Iris pigment epithelial cell (primary cell): ENCODE results near the gene SEZ6.

Source experiments
- DNase-seq: peaks from one replicate; pipeline ENCODE4 v3.0.0-alpha.2; 2011; ENCODE audit warnings: low read depth

SEZ6 gene

DNA sequence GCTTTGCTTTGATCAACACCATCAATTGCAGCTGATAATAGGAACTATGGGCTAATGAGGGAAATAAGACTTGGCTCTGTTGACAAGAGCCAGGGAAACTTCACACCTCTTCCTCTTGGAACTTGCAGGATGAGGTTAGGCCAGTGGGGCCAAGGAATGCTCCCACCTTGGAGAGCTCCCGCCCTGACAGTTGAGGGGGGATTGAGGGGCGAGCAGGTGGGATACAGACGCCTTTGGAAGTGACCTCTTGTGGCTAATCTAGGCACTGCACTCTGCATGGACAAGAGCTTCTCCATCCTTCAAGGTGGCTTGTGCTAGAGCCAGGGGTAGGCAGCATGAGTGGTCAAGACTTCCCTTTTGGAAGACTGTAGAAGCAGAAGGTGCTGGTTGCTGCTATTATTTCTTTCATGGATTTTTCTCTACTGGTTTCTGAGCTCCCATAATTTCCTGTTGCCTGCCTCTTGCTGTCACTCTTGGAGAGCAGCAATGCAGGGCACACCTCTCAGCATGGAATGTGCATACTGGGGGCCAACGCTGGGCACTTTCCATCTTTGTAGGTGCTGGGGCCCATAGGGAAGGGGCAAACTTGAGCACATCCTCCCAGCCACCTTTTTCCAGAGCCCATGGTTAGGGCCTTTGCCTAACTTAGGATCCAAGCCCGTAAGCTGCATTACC is 52.3 kb downstream of the SEZ6 start:
- peak; percentile 54 for DNase-seq

DNA sequence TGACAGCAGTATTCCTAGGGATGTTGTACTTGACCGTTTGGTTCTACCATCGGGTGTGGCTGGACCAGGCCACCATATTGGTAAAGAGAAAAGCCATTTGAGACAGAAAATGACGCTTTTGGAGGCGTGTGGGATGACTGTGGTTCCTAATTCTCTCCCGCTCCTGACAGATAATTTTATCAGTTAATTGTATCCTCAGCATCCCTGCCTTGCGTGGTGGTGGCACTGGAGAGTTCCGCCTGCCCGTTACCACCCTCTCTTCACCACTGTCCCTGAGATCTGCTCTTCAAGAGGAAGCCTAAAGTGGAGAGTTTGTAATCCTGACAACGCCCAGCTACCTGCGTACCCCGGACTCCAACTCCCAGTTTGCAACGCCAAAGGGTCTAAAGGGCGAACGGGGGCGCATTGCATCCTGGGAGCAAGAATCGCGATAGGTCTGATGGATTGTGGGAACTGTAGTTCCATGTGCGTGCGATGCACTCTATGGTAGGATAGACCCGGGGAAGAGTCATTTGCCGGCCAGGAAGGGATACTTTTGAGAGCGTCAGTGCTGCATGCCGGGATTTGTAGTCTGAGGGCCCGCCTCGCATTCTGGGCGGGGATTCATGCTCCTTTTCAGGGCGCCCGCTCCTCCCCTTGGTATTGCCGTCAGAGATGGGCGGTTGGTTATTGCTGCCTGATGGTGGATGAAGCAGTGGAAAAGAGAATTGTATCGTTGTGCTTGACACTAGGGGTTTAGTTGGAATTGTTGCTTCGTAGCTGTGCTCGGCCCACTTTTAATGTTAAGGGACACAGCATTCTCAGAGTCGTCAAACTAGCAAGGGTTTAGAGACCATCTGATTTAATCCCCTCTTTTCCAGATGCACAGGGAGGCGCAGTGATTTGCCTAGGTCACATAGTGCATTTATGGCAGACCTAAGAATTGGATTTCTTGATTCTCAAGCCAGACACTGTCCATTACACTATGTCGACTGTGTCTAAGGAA is 53.5 kb downstream of the SEZ6 start:
- peak; percentile 100 for DNase-seq

DNA sequence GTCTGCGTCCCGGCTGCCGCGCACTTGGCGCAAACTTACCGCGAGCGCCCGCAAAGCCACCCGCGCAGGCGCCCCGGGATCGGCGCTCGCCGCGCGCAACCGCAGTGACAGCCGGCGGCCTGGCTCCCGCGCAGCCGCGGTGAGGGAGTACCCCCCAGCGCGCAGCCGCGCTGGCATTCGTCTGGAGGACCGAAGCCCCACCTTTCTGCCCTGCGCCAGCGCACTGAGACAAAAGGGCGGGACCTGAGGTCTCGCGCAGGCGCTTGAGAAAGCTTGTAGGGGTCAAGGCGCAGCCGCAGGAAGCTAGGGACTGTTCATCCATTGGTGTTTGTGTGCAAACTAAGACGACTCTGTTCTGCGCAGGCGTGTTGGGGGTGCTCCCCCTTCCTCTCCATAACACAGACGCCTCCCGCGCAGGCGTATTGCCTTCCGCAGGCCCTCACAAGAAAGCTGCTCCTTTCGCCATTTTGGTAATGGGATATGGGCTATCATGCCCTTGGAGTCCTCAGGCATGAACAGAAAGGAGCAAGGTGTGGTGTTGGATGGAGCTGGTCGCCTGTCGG is 54.3 kb downstream of the SEZ6 start, which contains the start of gene PHF12:
Gene PHF12 (minus strand): TSS at position 91 of the 563 bp plus-strand sequence. CDS start 558 bp downstream, outside the sequence.
- peak; percentile 100 for DNase-seq

DNA sequence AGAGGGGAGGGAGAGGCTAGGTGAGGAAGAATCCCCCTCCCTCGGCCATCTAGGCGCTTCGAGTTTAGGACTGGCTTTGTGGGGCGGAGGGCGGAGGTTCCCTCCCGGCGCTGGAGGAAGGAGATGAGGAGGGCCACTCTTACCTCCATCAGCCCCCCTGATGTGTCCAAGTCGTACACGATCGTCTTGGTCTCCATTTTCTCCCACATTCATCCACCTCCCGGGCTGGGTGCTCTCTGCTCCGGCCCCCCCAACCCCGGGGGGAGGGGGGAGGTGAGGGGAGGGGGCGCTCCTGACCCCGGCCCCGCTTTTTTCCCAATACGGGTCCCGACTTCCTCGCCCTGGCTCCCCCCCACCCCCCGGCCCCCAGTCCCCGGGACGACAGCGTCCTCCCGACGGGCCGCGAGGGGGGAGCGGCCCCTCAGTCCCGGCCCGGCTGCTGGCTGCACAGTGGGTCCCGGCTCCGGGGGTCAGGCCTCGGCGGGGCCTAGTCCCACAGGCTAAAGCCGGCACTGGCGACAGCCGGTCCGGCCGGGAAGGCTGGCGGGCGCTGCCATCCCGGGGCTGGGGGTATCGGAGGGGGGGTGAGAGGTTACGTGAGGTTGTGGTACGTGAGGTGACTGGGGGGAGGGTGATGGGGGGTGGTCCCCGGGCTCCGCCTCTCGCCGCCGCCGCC is 54.9 kb downstream of the SEZ6 start:
- DNase-seq, result no peak

DNA sequence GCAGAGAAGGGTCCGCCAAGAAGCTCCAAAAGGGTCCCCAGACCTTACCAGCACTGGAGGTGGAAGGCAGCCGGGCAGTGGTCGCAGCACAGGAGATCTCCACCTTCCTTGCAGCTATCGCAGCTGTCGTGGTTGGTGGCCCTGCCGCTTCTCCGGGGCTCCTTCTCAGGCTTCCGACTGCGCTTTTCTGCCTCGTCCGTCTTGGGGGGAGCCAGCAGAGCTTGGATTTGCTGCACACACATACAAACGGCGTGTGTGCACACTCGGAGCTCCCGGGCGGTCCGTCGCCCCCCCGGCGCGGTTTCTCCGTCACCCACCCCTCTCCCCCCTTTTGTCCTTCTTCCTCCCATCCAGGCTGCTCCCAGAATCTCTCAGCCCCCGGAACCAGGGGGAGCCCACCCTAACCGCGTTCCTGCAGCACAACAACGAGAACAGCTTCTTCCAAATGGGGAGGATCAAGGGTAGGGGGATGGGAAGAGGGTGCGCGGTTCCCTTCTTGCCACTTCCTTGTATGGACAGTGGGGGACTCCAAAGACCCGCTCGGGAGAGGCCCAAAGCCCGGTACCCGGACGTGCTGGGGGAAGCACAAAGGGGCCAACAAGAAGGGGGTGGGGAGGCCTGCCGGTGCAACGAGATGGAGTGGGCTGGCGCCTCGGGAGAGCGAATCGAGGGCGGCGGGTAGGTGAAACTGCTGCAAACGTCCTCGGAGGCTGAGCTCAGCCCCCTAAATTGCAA is 55.6 kb downstream of the SEZ6 start:
- DNase-seq, result peak; percentile 45

DNA sequence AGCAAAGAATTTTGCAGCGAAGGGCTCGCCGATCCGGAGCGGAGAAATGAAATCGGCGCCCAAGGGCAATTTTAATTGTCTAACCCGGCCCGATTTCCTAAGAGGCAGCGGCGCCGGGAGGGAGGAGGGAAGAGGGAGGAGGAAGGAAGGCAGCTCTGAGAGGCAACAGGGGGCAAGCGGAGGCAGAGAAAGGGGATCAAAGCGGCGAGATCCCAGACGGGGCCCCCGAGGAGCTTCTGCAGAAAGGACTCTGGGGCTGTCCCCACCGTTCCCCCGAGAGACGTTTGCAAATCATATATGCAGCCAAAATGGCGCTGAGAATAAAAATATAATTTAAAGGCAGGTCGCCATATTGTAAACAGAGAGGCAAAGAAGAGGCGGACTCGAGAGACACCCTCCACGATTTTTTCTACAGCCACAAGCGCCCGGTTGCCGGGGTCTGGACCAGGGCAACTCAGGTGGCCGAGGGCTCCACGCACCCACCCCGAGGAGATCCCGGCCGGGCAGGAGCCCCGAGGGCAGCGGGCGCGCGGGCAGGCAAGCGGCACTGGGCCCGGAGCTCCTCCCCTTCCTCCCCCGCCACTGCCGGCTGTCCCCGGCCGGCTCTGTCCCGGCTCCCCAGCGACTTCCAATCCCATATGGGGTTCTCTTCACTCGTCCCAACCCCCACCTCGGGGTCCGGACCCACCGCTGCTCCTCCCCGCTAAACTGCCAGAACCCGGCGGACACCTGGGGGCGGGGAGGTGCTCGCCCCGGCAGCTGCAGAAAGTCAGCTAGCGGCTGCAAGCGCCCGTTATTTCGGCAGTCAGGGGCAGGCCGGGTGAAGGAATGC is 56.4 kb downstream of the SEZ6 start:
- DNase-seq, result peak; percentile 54

DNA sequence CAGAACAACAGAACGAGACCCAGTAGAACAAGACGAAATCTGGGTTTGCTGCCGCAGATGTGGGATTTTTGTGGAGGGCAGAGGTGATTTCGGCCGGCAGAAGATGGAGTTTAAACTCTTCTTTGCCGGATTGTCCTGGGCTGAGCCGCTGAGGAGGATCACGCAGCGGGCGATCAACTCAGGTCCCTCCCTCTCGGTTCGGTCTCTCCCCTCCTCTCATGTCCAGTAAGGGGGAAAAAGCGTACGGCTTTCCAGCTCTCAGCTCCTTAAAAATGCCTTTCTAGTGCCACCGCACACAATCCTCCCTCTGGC is 57.0 kb downstream of the SEZ6 start:
- peak; percentile 52 for DNase-seq

DNA sequence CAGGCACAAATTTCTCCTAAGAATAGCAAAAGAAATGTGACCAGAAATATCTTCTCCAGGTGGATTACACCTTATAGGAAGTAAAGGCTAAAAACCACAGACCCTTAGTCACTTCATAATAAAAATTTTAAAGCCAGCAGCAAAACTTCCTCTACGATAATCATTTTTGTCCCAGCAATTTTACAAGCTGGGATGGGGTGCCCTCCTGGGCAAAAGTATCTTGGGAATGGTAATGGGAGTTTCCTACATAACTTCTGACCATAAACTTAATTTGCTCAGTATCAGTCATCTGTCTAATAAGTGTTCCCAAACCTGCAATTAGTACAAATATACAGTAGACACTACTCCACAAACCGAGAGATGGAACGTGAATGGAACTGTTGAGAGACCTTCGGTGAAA is 57.5 kb downstream of the SEZ6 start:
- no peak for DNase-seq

DNA sequence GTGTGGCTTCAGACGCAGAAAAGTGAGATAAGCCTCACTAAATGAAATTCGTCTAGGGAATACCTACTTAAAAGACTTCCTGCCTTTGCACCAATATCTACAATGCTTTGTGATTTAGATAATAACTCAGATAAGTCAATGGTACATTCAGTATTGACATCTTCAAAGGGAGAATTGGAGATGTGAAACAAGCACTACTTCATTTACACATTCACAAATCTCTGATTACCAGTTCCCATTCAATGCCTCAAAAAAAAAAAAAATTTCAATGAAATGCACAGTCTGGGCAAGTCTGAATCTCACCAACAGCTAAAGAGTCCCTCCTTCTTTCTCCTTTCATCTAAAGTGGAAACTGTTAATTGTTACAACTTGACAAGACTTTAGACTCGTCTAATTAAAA is 58.2 kb downstream of the SEZ6 start:
- DNase-seq, result no peak

DNA sequence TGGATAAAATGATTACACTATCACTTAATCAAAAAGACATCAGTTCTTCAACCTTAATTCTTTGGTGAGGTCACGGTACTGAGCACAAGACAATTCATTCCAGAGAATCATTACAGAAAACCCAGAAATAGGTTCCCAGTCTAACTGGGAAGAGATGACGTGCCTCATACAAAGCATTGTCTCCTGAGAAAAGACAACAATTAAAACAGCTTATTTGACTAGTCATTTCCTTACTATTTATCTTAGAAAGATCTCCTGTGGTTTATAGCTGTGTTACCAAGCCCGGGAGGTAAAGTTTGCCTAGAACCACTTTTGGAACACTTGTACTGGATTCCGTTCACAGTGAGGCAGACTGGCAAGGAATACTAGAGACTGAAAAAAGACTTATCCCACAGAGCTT is 59.6 kb downstream of the SEZ6 start:
- DNase-seq, result peak; percentile 69

DNA sequence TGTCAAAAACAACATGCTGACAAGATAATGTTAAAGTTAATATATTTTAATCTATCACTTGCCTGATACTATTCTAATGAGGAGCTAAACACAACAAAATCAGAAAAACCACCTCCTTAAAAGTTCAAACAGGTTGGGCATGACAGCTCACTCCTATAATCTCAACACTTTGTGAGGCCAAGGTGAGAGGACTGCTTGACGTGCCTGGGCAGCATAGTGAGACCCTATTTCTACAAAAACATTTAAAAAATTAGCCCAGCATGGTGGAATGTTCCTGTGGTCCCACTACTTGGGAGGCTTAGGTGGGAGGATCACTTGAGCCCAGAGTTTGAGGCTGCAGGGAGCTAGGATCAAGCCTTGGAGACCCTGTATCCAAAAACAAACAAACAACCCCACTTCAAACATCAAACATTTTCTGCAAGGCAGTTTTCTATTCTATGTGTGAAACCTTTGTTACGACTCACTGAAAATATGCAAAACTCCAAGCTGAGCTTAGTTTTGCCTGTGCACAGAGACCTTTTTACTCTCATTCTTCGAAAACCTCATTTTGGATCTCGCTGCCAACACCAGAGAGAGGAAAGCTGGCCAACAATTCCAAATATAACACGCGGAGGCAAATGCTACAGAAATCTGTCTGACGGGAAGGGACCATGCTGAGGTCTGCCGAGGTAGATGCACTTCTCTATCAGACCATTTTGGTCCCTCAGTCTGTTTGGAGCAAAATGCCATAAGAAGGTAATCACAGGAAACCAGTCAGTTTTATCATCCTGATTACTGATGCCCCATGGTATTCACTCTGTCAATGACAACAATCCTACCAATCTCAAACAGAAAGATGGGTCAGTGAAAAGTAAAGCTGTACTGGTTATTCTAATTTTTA is 60.7 kb downstream of the SEZ6 start:
- DNase-seq, result peak; percentile 42

DNA sequence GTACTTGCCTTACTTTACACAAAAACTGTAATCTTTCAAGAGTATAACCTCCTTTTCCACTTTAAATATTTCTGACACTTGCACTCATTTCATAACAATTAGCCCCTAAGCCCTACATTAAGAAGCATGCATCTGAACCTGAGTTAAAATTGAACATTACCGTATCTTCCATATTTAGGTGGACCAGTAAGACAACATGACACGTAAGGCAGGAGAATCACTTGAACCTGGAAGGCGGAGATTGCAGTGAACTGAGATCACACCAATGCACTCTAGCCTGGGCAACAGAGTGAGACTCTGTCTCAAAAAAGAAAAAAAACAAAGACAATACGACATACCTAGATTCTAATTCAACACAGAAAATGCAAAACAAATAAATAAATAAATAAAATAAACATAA is 61.5 kb downstream of the SEZ6 start:
- no peak for DNase-seq

DNA sequence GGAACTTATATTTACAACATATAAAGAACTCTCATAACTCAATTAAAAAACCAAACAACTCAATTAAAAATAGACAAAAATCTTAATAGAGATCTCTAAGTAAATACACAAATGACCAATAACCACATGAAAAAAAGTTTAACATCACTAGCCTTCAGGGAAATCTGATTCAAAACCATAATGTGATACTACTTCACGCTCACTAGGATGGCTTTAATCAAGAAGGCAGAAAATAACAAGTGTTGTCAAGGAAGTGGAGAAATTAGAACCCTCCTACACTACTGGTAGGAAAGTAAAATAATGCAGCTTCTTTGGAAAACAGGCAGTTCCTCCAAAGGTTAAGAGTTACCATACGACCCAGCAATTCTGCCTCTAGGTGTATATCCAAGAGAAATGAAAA is 62.9 kb downstream of the SEZ6 start:
- DNase-seq, result no peak

DNA sequence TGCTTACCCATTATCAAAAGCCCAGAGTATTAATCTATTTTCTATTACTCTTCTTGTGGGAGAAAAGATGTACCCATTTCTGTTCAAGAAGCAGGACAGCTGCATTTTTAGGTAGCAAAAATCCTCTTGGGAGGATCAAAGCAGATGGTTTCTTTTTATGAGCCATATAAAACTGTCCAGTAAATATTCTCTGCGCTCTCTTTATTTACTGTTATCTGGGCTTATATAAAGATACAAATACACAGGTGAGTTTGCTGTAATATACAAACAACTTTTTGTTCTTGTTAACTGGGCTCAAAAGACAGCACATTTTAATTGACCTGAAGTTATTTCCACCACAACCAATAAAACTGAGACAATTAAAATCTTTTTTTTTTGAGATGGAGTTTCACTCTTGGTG is 64.6 kb downstream of the SEZ6 start:
- no peak for DNase-seq

DNA sequence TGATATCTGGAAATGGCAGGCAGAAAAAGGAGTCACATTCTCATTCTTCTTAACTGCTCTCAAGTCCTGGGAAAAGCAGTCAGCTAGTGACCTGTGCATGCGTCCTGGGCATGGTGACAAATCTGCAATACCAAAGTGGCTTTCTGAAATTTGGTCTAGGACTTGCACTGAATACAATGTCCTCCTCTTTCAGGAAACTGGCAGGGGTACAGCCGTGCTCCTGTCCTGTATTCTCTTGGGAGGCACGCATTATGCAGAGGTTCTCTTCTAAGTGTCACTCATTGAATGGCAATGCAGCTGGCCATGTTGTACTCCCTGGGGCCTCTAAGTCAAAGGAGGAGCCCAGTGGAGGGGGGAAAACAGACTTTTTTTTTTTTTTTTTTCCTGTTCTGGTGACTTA is 65.2 kb downstream of the SEZ6 start:
- no peak for DNase-seq

DNA sequence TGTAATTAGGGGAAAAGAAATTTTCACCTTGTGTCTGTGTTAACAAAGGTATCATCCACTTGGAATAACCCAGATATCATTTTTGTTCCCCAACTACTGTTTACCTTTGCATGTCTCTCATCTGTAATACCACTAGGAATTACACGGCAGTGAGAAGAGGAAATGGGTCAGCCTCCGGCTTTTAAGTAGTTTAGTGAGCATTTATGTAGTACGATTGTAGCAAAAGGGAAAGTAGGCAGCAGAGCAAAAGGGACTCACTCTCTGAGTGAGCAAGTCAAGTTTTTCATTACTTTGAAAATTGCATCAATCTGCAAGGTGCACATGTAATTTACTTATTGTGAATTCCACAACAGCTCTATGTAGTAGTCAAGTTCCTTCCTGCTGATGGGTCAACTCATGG is 65.7 kb downstream of the SEZ6 start:
- DNase-seq, result no peak

DNA sequence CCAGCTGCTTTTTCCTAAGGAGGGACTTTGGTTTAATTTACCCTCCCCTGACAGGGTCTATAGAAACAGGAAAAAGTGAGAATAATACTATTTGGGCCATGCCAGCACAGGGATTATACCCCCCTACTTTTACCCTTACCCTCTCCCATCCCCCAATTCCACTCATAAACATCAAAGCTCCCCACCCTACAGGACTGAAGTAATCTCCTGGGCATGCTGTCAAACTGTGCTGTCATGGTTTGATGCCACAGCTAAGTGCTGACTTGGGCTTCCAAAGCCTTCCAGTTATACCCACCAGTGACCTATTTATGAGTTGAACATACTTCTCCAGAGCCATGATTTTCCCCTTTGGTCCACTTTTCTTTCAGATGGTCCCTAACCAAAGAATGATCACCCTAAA is 67.3 kb downstream of the SEZ6 start:
- DNase-seq, result peak; percentile 23

DNA sequence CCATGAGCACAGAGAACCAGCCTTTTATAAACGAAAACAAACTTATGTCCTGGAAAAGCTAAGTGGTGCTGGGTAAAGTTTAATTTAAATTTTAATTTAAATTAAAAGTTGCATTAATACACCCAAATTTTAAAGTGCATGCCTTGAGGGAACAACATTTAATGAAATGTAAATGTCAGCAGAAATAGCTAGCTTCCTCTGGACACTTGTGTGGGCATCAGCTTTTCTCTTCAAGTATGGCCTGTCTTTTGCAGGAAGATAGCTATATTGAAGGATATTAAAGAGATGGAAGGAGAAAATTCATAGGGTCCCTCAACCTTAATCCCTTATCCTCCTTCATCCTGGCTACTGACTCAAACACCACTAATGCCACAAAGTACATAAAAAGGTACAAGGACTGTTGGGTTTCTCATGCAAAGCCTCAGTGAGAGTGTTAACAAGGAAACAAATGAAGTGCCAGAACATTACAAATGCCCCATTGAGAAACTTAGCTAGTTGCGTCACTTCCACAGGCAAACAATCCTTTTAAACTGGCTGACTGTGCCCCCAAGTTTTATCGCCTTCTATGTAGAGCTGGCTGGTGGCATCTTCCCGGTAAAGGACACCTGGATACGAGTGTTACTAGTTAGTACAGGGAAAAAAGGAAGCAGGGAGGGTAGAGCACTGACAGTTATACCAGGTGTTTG is 68.6 kb downstream of the SEZ6 start:
- peak; percentile 55 for DNase-seq

DNA sequence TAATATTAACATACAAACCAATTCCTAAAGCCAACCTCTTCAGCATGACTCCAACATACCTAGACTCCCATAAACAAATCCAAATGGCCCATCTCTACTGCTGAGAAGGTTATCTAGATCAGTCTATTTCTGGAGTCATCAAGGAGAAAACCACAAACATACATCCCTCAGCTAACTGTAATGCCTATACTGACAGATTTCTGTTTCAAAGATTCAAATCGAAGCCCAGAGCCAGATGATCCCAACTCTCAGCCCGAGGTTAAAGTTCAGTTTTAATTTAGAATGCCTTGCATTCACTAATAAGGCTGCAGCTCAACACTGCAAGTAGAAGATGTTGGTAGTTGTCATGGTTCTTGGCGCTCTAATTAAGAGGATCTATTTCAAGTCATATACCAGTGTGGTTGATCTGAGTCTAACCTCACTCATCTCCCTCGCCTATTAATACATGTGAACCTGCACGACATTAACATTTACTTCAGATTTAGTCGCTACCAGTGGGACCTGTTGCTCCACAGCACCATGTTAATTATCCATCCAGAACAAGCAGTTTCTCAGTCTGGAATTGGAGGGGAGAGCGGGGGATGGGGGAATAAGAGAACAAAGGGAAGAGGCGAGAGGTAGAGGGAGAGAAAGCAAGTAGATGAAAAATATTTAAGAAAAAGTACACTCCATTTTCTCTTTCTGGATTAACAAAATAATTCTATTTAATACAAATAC is 69.9 kb downstream of the SEZ6 start:
- no peak for DNase-seq
